OCI-LY7 (cell line): ENCODE measurements around the gene GTF2A2. TPM values are rescaled to one million over a fixed set of nuclear protein-coding genes. Genes with fewer than 3 reads are reported as not detected.
A peak's percentile ranks its signal among the peaks of the same experiment; 100 is the strongest.

Experiments
- BruUV-seq: library from RNA; stranded (reverse); fragments of 400-500 nt; replicated peaks from 2 replicates; lab custom pipeline; 2021; lab: Mats Ljungman, UMichigan
- CTCF ChIA-PET: fragments of 300-600 bp; sonication (Branson Sonifier 250); formaldehyde crosslinking; loops from one replicate; lab custom pipeline; 2022; ENCODE audit warnings: antibody characterized with exemption; ENCODE audit not compliant: unreplicated experiment; lab: Charles Lee
- POLR2A ChIA-PET: fragments of 300-600 bp; sonication (Branson Sonifier 250); formaldehyde crosslinking; loops from one replicate; lab custom pipeline; 2022; ENCODE audit warnings: antibody characterized with exemption; lab: Charles Lee
- DNase-seq: peaks from one replicate; pipeline ENCODE4 v3.0.0-alpha.2; 2015; ENCODE audit warnings: low spot score
- H2AFZ ChIP-seq: fragments of 200-600 bp; sonication (generic), shearing (Covaris generic); 2 replicates; pipeline ENCODE4 v1.6.1; 2014; ENCODE audit warnings: mild to moderate bottlenecking, antibody characterized with exemption, low read length, moderate library complexity
- H3K27ac ChIP-seq: fragments of 200-600 bp; sonication (generic); 2 replicates; pipeline ENCODE4 v1.5.1; 2014; ENCODE audit warnings: mixed run types, low read depth, mild to moderate bottlenecking, moderate library complexity, low read length, inconsistent platforms; ENCODE audit not compliant: poor library complexity, severe bottlenecking
- H3K36me3 ChIP-seq: fragments of 200-600 bp; sonication (generic); 2 replicates; pipeline ENCODE4 v1.6.1; 2014; ENCODE audit warnings: mild to moderate bottlenecking, antibody characterized with exemption, low read length, moderate library complexity, mixed read lengths; ENCODE audit not compliant: insufficient read depth
- H3K4me1 ChIP-seq: fragments of 200-600 bp; sonication (generic); 2 replicates; pipeline ENCODE4 v1.5.1; 2014; ENCODE audit warnings: mild to moderate bottlenecking, low read length; ENCODE audit not compliant: insufficient read depth, poor library complexity, severe bottlenecking
- H3K4me2 ChIP-seq: fragments of 200-600 bp; sonication (generic); 2 replicates; pipeline ENCODE4 v1.6.1; 2014; ENCODE audit warnings: mild to moderate bottlenecking, low read length
- H3K4me3 ChIP-seq: fragments of 200-600 bp; sonication (generic); 2 replicates; pipeline ENCODE4 v1.5.1; 2014; ENCODE audit warnings: mild to moderate bottlenecking, low read depth, low read length; ENCODE audit not compliant: poor library complexity, severe bottlenecking
- H3K79me2 ChIP-seq: fragments of 200-600 bp; sonication (generic); 2 replicates; pipeline ENCODE4 v1.6.1; 2016; ENCODE audit warnings: low read depth, mild to moderate bottlenecking, low read length, moderate library complexity, mixed read lengths; ENCODE audit not compliant: insufficient read depth
- H3K9me2 ChIP-seq: fragments of 200-600 bp; sonication (generic); 2 replicates; pipeline ENCODE4 v1.6.1; 2016; ENCODE audit warnings: mild to moderate bottlenecking, low read length, mixed read lengths; ENCODE audit not compliant: insufficient read depth
- H3K9me3 ChIP-seq: fragments of 200-600 bp; sonication (generic); 2 replicates; pipeline ENCODE4 v1.6.1; 2014; ENCODE audit warnings: mild to moderate bottlenecking, mixed run types, low read length, mixed read lengths
- H4K20me1 ChIP-seq: fragments of 200-600 bp; sonication (generic); 2 replicates; pipeline ENCODE4 v1.6.1; 2014; ENCODE audit warnings: mild to moderate bottlenecking, antibody characterized with exemption, low read length, moderate library complexity, mixed read lengths; ENCODE audit not compliant: insufficient read depth
- CTCF ChIP-seq: fragments of 200-600 bp; sonication (generic); conservative IDR thresholded peaks from 2 replicates; pipeline ENCODE4 v1.5.1; 2014; ENCODE audit warnings: mild to moderate bottlenecking, antibody characterized with exemption, low read length, moderate library complexity, mixed read lengths
- EZH2phosphoT487 ChIP-seq: fragments of 200-600 bp; sonication (generic); IDR thresholded peaks from 2 replicates; pipeline ENCODE4 v1.6.1; 2018; ENCODE audit warnings: low read depth, borderline replicate concordance, mild to moderate bottlenecking, mixed run types, antibody characterized with exemption, low read length, moderate library complexity, mixed read lengths
- intact Hi-C: fragments of 100-400 bp; cut with micrococcal nuclease; formaldehyde crosslinking; loops from one replicate; pipeline ENCODE4 v1.10.0; 2022; ENCODE audit not compliant: unreplicated experiment
- total RNA-seq, 2 experiments: library from RNA; depleted of rRNA in 1 of 2; stranded (reverse); fragments of >200 nt in 1 of 2; shearing (Covaris generic) in 1 of 2; gene quantifications; 2 replicates each; pipeline ENCODE4 v1.2.3, GENCODE V29; 2014 to 2022

The GTF2A2 gene
- total RNA-seq, 2 experiments from 2014 or later: 69.3 to 139 TPM

DNA sequence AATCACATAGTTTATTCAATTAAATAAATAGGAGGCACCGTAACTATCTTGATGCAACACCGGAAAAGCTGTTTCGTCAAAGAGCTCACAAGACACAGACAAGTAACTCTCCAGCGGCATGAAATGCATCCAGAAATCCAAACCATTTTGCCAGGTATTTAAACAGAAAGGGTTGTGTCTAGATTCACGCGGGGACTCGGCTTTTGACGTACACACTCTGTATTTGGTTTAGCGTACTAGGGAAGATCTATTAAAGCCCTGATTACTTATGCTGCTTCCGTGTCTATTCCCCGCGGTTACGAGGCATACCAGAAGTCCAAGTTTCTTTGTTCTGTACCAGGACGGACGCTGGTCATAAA is 31.1 kb upstream of the GTF2A2 start:
- Histone ChIP-seq H3K9me2 (no peaks in the 10 kb centered on the region), H3K4me3 (peak overlapping the region; percentile 97), H3K79me2 (peaks cover 56% of the 10 kb centered on the region), H3K4me1 (peaks cover 53% of the 10 kb centered on the region), H3K4me2 (peak overlapping the region; percentile 99), H4K20me1 (peaks cover 36% of the 10 kb centered on the region), H3K9me3 (no peaks in the 10 kb centered on the region; the same call in 1 of the 2 replicates), H3K36me3 (peaks cover 35% of the 10 kb centered on the region), H3K27ac (peak overlapping the region; percentile 95), H2AFZ (peak overlapping the region; percentile 40; the same call in 1 of the 2 replicates)
- peak; percentile 65 for DNase-seq
- no peak for TF ChIP-seq CTCF
- intact Hi-C loops: loop anchor here (1.0 to 5.0 kb wide), 5 partner anchors 31 to 756 kb away; partner anchors contain the start of genes GTF2A2 and SLTM
- TSS peak; percentile 74 for BruUV-seq
- CTCF ChIA-PET: interaction anchor here (0.7 kb wide), 1 partner anchor 36 kb away, joined by 3 read pairs; no protein-coding TSS in a partner anchor
- POLR2A ChIA-PET: interaction anchor here (1.3 to 1.4 kb wide), 2 partner anchors 29 to 171 kb away, joined by 3 to 4 read pairs; no protein-coding TSS in a partner anchor

- POLR2A ChIA-PET: interaction anchor here (0.7 to 1.4 kb wide), 3 partner anchors 10 to 171 kb away, joined by 3 to 4 read pairs (median 3); no protein-coding TSS in a partner anchor
- Histone ChIP-seq H3K79me2 (peaks cover 62% of the 10 kb centered on the region), H3K27ac (peak overlapping the region; percentile 95), H3K4me3 (peak overlapping the region; percentile 97), H4K20me1 (peaks cover 36% of the 10 kb centered on the region), H3K9me3 (no peaks in the 10 kb centered on the region; the same call in 1 of the 2 replicates), H3K4me1 (peaks cover 53% of the 10 kb centered on the region), H2AFZ (no peak overlapping the region; the same call in 1 of the 2 replicates), H3K36me3 (peaks cover 41% of the 10 kb centered on the region), H3K4me2 (peak overlapping the region; percentile 99), H3K9me2 (no peaks in the 10 kb centered on the region)
- CTCF ChIA-PET: interaction anchor here (0.7 kb wide), 1 partner anchor 36 kb away, joined by 3 read pairs; no protein-coding TSS in a partner anchor
- DNase-seq: peak; percentile 87
- TSS peak; percentile 51 for BruUV-seq
- intact Hi-C loops: loop anchor here (1.0 to 5.0 kb wide), 5 partner anchors 31 to 755 kb away; partner anchors contain the start of genes GTF2A2 and SLTM
- TF ChIP-seq EZH2phosphoT487: no peak
- no peak; the same call in 1 of the 2 replicates for TF ChIP-seq CTCF
Measured at GRCh38 chr15:59687836-59688235, 30.5 kb upstream of the GTF2A2 start.

GRCh38 chr15:59686389-59686788 is 29.1 kb upstream of the GTF2A2 start:
- Histone ChIP-seq H4K20me1 (peaks cover 36% of the 10 kb centered on the region), H3K4me3 (peak overlapping the region; percentile 97), H3K9me2 (no peaks in the 10 kb centered on the region), H3K36me3 (peaks cover 55% of the 10 kb centered on the region), H2AFZ (no peak overlapping the region), H3K9me3 (no peaks in the 10 kb centered on the region; the same call in 1 of the 2 replicates), H3K27ac (peak overlapping the region; percentile 95), H3K79me2 (peaks cover 76% of the 10 kb centered on the region), H3K4me1 (peaks cover 53% of the 10 kb centered on the region), H3K4me2 (peak overlapping the region; percentile 99)
- TF ChIP-seq CTCF (no peak), EZH2phosphoT487 (no peak)
- no TSS peak for BruUV-seq
- ChIA-PET CTCF (no interaction called here), POLR2A (interaction anchor here (0.6 to 1.4 kb wide), 2 partner anchors 29 to 919 kb away, joined by 3 to 5 read pairs; partner anchors contain the start of gene GTF2A2)
- DNase-seq: peak; percentile 87
- intact Hi-C loops: loop anchor here (5.0 kb wide), 1 partner anchor 279 kb away; no protein-coding TSS in a partner anchor
